ENCODE data around the gene PRMT2.
"Not testable (repeated sequence)": the region's sequence is repeated elsewhere in the genome, so short reads cannot be mapped to it uniquely, and the experiment has no call there.

The PRMT2 gene

DNA sequence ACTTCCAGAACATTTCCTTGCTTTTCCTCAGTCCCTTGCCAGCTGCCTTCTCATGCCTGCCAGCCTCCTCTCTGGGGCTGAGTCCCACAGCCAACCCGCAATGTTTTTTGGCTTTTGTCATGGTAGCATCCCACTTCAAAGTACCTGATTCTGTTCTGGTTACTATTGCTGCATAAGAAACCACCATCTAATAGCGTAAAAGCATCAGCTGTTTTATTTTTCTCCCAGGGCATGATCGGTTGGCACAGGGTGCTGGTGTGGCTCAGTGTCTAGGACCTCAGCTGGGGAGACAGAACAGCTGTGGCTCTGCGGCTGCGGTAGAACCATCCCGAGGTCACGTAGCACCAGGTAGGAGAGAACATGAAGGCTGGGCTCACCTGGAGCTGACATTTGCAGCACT is 8.9 kb upstream of the PRMT2 start:
- POLR2A ChIA-PET = interaction anchor here (1.2 kb wide), 1 partner anchor 9 kb away, joined by 7 read pairs; the partner anchor contains the start of gene PRMT2
- CTCF ChIA-PET = no interaction called here

DNA sequence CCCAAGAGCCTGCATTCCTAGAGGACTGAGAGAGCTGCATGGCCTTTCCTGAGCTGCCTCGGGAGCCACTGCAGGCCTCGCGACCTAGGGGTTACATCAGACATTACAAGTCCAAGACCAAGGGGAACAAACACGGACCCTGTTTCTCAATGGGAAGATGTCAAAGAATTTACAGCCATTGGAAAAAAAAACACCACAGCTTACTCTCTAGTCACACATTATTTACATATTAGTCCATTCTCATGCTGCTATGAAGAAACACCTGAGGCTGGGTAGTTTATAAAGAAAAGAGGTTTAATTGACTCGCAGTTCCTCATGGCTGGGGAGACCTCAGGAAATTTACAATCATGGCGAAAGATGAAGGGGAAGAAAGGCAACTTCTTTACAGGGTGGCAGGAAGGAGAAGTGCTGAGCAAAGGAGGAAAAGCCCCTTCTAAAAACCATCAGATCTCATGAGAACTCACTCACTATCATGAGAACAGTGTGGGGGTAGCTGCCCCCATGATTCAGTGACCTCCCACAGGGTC is 8.4 kb upstream of the PRMT2 start:
- TF ChIP-seq ZNF384 (IDR thresholded peaks at IDR 0.05) (no peak), BHLHE40 (IDR thresholded peaks at IDR 0.05; ENCODE audit: borderline replicate concordance) (no peak), HDGF (IDR thresholded peaks at IDR 0.05; ENCODE audit: borderline replicate concordance) (no peak), TARDBP (IDR thresholded peaks at IDR 0.05) (no peak), ELF4 (IDR thresholded peaks at IDR 0.05) (no peak), SUZ12 (IDR thresholded peaks at IDR 0.05) (no peak), NFRKB (IDR thresholded peaks at IDR 0.05) (no peak), FOXA1 (IDR thresholded peaks at IDR 0.05) (no peak), FOXK2 (IDR thresholded peaks at IDR 0.05) (no peak), FOXM1 (IDR thresholded peaks at IDR 0.05; ENCODE audit: borderline replicate concordance) (no peak), ARNT (IDR thresholded peaks at IDR 0.05) (no peak)
- ChIA-PET CTCF (no interaction called here), POLR2A (interaction anchor here (1.2 kb wide), 1 partner anchor 9 kb away, joined by 7 read pairs; the partner anchor contains the start of gene PRMT2)
- DNase-seq (ENCODE audit: extremely low spot score) = no peak

More for the DNA sequence above, 8.9 kb upstream of the PRMT2 start:
- DNase-seq (ENCODE audit: extremely low spot score) = no peak
- TF ChIP-seq BHLHE40 (IDR thresholded peaks at IDR 0.05; ENCODE audit: borderline replicate concordance) = no peak
- no peak for TF ChIP-seq PKNOX1 (IDR thresholded peaks at IDR 0.05)
- no peak for TF ChIP-seq ELF4 (IDR thresholded peaks at IDR 0.05)
- no peak for TF ChIP-seq TARDBP (IDR thresholded peaks at IDR 0.05)
- no peak for TF ChIP-seq FOXK2 (IDR thresholded peaks at IDR 0.05)
- no peak for TF ChIP-seq FOXA1 (IDR thresholded peaks at IDR 0.05)
- TF ChIP-seq LEF1 (IDR thresholded peaks at IDR 0.05; ENCODE audit: borderline replicate concordance) = no peak
- TF ChIP-seq L3MBTL2 (conservative IDR thresholded peaks at IDR 0.05) = no peak
- TF ChIP-seq FOXM1 (IDR thresholded peaks at IDR 0.05; ENCODE audit: borderline replicate concordance) = no peak
- TF ChIP-seq HDGF (IDR thresholded peaks at IDR 0.05; ENCODE audit: borderline replicate concordance) = no peak
- no peak for TF ChIP-seq NFRKB (IDR thresholded peaks at IDR 0.05)
- TF ChIP-seq SUZ12 (IDR thresholded peaks at IDR 0.05) = no peak
- no peak for TF ChIP-seq SP1 (IDR thresholded peaks at IDR 0.05)
- TF ChIP-seq ARNT (IDR thresholded peaks at IDR 0.05) = no peak
- no peak for TF ChIP-seq ZNF384 (IDR thresholded peaks at IDR 0.05)
- TF ChIP-seq CTBP1 (IDR thresholded peaks at IDR 0.05; ENCODE audit: borderline replicate concordance) = no peak

DNA sequence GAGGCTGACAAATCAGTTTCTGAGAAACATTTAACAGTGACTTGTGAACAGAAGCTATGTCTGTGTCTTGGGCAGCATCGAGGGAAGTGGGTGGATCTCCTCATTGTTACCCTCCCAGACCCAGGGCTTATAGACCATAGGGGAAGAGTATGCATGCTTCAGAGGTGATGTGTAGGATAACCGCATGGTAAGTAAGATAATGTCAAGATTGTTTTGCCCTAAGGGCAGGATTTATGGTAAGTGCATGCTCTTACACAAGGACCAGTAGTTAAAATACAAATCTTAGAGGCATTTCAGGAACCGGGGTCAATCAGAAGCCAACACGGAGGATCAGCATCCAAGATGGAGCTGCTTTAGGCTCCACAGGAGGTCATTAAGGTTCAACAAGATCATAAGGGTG is 7.7 kb upstream of the PRMT2 start:
- CTCF ChIA-PET = no interaction called here
- DNase-seq (ENCODE audit: extremely low spot score) = no peak
- POLR2A ChIA-PET = no interaction called here
- TF ChIP-seq FOXA1 (IDR thresholded peaks at IDR 0.05) (no peak), CTBP1 (IDR thresholded peaks at IDR 0.05; ENCODE audit: borderline replicate concordance) (no peak), ZNF384 (IDR thresholded peaks at IDR 0.05) (no peak), L3MBTL2 (conservative IDR thresholded peaks at IDR 0.05) (no peak), ELF4 (IDR thresholded peaks at IDR 0.05) (no peak), NFRKB (IDR thresholded peaks at IDR 0.05) (no peak), FOXK2 (IDR thresholded peaks at IDR 0.05) (no peak), TARDBP (IDR thresholded peaks at IDR 0.05) (no peak), HDGF (IDR thresholded peaks at IDR 0.05; ENCODE audit: borderline replicate concordance) (no peak), FOXM1 (IDR thresholded peaks at IDR 0.05; ENCODE audit: borderline replicate concordance) (no peak), SP1 (IDR thresholded peaks at IDR 0.05) (no peak), BHLHE40 (IDR thresholded peaks at IDR 0.05; ENCODE audit: borderline replicate concordance) (no peak), PKNOX1 (IDR thresholded peaks at IDR 0.05) (no peak), ARNT (IDR thresholded peaks at IDR 0.05) (no peak), SUZ12 (IDR thresholded peaks at IDR 0.05) (no peak), LEF1 (IDR thresholded peaks at IDR 0.05; ENCODE audit: borderline replicate concordance) (no peak)

- DNase-seq (ENCODE audit: extremely low spot score) = no peak
- POLR2A ChIA-PET = no interaction called here
- CTCF ChIA-PET = no interaction called here
- TF ChIP-seq ARNT (IDR thresholded peaks at IDR 0.05) = no peak
- no peak for TF ChIP-seq CTBP1 (IDR thresholded peaks at IDR 0.05; ENCODE audit: borderline replicate concordance)
- no peak for TF ChIP-seq TARDBP (IDR thresholded peaks at IDR 0.05)
- TF ChIP-seq SUZ12 (IDR thresholded peaks at IDR 0.05) = no peak
- TF ChIP-seq L3MBTL2 (conservative IDR thresholded peaks at IDR 0.05) = no peak
- no peak for TF ChIP-seq LEF1 (IDR thresholded peaks at IDR 0.05; ENCODE audit: borderline replicate concordance)
- TF ChIP-seq FOXM1 (IDR thresholded peaks at IDR 0.05; ENCODE audit: borderline replicate concordance) = no peak
- TF ChIP-seq PKNOX1 (IDR thresholded peaks at IDR 0.05) = no peak
- no peak for TF ChIP-seq FOXK2 (IDR thresholded peaks at IDR 0.05)
- TF ChIP-seq NFRKB (IDR thresholded peaks at IDR 0.05) = no peak
- TF ChIP-seq SP1 (IDR thresholded peaks at IDR 0.05) = no peak
- TF ChIP-seq HDGF (IDR thresholded peaks at IDR 0.05; ENCODE audit: borderline replicate concordance) = no peak
- no peak for TF ChIP-seq ELF4 (IDR thresholded peaks at IDR 0.05)
These were observed 6.6 kb upstream of the PRMT2 start for GRCh38 chr21:46628868-46629267.

- DNase-seq (ENCODE audit: extremely low spot score); POLR2A ChIA-PET; CTCF ChIA-PET: not testable (repeated sequence)
These were observed 4.6 kb upstream of the PRMT2 start for GRCh38 chr21:46630915-46631314.

GRCh38 chr21:46633566-46633965 is 1.9 kb upstream of the PRMT2 start:
- CTCF ChIA-PET = no interaction called here
- no peak for DNase-seq (ENCODE audit: extremely low spot score)
- TF ChIP-seq BHLHE40 (IDR thresholded peaks at IDR 0.05; ENCODE audit: borderline replicate concordance) = no peak
- TF ChIP-seq L3MBTL2 (conservative IDR thresholded peaks at IDR 0.05) = no peak
- no peak for TF ChIP-seq NFRKB (IDR thresholded peaks at IDR 0.05)
- POLR2A ChIA-PET = no interaction called here

Measured in HEK293T (cell line).